ENCODE results near the gene CHCHD6.

Gene CHCHD6

DNA sequence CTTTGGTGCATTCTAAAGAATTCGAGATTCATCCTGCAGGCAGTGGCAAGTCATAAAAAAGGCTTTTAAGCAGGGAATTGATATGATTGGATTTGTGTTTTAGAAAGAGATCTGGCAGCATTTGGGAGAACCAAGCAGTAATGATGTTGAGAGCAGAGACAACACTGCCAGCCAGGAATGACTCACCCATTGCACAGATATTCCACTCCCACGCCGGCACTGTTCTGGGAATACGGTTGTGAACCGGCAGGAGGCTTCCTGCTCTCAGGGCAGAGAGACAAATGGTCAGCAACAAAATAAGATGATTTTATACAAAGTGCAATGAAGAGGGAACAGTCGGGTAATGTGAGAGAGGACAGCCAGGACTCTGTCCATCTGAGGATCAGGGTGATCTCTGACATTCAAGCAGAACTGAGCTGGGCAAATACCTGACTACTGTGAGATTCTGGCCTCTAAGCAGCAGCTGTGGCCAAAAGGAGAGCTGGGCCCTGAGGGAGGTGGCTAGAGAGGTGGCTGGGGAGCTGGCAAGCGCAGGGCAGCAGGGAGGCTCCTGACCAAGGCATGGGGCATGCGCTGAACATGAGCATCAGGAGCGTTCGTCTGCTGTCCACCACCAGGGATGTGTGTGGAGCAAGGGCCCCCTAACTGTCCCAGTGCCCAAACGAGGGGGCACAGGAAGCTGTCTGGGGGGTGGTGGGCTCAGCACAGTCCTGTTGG lies 222.8 kb downstream of the CHCHD6 start:
- peak; percentile 58 for DNase-seq

DNA sequence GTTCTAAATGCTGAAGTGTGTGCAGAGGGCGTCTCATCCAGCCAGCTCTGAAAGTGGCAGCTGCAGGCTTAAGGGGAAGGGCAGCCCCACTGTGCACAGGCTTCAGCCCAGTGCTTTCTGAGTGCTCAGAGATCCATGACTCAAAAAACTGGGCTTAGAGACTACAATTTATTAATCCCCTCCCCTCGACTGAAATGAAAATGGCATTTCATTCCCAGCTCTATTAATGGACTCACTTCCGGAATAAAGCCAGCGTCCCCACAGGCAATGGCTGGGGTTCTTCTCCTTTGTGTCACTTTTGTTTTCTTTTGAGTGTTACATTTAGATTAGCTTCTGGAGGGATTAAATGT lies 223.3 kb downstream of the CHCHD6 start:
- no peak for DNase-seq

DNA sequence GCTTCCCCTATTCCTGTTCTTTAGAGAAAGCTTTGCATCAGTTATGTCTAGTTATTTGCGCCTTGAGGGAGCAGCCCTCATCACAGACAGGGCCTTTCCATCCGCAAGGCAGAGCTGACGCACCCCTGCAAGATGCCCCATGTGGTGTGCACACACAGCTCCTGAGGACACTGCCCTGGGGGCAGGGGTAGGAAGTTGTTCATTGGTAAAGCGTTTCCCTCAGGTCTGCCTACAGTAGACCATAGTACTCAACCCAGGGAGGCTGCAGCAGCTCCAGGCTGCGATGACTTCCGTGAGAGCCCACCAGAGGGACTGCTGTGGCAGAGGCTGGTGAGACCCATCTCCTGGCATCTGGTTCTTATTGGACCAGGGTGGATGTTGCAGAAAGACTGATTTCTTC lies 223.8 kb downstream of the CHCHD6 start:
- DNase-seq = peak; percentile 60

DNA sequence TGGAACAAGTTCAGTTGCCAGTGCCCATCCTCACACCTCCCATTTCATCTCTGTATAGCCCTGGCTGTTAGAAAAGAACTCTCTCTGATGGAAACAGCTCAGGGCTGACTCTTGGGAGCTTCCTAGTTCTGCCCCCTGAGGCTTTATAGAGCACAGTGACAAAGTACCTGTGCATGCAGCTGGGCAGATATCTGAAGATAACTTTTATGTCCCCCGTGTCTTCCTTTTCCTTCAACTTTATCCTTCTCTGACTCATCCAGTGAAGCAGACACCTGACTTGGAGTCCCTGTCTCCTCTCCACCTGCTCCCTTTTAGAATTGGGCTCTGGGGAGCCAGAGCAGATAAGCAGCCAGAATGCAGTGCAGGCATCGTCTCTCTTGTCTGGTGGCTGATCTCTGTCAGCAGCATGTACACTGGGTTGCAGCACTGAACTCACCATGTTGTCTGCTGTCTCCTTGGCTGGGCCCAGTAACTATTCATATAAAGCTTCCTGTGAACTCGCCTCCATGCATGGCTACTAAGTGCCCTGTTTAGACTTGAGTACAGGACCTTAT lies 225.0 kb downstream of the CHCHD6 start:
- no peak for DNase-seq

DNA sequence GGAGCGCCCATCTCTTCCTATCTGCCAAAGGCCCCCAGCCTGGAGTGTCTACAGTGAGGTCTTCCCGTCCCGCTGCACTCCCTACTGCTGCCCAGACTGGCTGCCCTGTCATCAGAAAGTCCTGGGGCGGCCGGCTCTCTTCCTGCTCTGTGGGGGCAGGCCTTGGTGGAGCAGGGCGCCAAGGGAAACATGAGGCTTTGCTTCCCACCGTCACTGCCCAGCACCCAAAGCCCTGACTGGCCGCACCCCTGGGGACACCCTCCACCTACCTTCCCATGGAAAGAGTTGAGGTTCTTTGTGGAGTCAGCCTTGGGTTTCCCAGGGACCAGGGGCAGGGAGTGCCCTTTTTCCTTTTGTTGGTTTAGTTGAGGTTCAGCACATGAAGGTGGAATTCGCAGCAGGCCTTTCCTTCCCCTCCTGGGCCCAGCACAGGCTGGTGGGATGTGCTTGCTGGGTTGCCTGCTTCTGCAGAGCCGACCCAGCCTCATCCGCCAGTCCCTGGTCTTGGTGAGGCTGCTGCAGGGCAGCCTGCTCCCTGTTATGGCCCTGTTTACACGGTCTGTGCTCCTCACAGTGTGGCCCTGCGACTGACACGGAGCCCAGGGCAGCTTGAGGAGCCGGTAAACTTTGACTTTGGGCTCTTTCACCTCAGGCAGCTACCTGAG lies 227.0 kb downstream of the CHCHD6 start:
- DNase-seq = no peak

DNA sequence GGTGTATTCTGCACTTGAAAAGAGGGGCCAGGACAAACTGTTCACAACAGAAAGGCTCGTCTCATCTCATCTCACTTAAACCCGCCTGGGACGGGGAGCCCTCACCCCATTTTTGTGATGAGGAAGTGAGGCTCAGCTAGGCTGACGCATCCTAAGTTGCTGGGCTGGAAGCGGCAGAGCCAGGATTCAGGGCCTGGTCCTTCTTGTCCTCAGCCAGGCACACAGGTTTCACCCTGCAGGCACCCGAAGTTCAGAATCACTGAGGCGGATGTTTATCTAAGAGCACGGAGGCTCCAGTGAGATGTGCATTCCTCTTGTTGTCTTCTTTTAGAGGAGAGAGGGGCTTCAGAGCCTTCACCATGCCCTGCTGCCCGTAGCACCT lies 227.8 kb downstream of the CHCHD6 start:
- no peak for DNase-seq

DNA sequence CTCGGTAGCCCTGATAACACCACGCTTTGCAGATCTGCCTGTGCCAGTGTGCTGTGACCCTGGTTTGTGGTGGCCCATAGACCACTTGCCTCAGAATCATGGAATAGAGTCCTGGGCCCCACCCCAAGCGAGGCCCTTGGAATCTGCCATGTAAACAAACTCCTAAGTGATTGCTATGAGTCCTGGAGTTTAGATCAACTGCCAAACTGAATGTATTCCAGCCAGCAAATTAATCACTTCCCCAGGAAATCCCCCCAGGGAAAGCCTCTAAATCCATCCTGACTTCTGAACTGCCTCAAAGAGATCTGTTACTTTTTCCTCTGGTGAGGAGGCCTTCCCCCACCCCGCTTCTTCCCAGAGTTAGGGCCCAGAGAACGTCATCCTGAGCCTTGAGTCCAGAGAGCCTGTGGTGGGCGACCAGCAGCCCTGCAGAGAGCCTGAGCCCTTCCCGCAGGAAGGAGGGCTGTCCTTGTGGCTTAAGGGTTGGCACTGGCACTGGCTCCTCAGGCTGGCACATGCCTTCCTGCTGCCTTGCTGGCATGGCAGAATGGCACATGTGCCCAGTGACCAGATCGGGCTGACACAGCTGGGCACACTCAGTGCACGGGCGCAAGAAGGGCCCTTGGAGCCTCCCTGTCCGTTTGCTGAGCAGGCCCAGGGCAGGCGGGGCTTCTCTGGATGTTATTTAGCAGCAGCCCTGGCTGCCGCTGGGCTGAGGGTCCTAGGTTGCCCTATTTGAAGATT lies 228.3 kb downstream of the CHCHD6 start:
- DNase-seq = peak; percentile 45

DNA sequence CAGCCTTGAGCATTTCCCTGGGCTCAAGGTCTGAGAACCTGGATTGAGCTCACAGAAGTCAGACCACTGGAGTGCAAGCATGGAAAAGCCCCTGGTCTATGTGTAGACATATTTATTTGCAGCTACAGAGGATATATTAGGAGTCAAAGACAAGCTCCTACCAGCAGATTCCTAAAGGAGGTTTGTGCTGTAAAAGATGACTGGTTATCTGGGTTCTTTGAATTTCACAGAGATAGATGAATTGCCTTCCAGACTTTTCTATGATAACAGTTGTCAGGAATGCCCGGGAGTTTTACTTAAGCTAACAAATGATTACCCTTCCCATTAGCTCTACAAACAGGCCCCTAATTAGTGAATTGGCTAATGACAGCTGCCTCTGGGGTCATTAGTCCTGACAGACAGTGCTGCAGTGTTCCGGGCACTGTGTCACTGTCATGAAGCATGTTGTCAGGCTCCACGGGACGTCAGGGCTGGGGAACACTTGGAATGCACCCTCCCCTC lies 230.0 kb downstream of the CHCHD6 start:
- no peak for DNase-seq

DNA sequence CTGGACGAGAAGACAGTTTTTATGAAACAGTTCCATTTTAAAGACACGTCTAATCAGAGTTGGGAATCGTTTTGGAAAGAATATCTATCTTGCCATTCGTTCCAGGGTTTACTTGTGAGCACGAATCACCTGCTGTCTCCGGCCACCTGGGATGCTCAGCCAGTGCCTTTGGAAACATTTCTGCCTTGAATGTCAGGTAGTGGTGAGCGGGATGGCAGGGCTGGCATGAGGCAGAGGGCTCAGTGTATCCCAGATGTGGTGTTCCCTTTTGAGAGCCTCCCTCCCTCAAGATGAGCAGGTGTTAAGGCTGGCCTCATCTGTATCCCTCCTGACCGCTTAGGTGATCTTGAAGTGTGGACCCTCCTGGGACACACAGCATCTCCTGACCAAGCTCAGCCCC lies 231.0 kb downstream of the CHCHD6 start:
- no peak for DNase-seq

DNA sequence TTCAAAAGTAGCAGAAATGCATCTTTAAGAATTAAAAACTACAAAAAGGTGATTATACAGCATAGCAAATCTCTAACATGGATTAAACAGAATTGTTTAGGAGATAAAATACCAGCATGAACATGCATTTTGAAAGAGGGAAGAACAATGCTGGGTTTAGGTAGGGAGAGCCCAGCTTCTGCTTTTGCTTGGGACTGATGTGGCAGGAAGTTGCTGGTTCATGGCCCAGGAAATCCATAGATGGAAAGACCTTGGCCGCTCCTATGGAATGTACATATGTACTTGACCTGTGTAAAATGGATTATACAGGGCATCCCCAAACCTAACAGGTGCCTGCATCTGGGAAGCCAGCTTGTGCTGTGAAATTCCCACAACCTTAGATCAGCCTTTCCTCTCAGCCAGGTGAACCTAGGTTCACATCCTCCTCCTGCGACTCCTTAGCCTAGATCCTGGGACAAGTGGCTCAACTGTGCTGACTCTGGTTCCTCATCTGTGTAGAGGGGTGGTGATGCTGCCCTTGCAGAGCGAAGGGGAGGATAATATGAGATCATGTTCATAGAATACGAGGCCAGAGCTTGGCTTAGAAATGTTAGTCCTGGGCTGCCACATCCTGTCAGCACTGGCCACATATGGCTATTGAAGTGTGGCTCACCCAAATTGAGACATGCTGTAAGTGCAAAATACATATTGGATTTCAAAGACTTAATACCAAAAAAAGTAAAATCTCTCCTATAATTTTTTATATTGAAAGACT lies 231.9 kb downstream of the CHCHD6 start:
- DNase-seq = no peak

DNA sequence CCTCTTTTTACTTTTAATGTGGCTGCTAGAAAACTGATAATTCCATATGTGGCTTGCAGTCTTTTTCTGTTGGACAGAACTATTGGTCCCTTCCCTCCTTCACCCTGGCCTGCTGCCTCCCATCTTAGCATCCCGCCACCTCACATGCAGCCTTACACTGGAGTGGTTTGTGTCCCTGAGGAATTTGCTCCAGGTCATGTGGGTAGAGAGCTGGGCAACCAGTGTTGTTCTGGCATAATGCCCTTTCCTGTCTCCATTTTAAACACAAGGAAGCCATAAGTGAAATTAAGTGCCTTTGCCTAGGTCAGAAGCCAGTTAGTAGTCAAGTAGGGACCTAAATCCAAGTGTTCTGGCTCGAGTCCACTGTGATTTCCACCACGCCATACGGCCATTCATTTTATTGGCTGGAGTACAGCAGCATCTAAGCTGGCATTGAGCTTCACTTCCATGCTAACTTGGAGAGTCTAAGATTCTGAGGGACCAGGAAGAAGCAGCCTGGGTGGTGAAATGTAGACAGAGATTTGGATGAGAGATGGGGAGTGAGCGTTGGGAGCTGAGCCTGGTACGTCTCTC lies 232.9 kb downstream of the CHCHD6 start:
- no peak for DNase-seq

DNA sequence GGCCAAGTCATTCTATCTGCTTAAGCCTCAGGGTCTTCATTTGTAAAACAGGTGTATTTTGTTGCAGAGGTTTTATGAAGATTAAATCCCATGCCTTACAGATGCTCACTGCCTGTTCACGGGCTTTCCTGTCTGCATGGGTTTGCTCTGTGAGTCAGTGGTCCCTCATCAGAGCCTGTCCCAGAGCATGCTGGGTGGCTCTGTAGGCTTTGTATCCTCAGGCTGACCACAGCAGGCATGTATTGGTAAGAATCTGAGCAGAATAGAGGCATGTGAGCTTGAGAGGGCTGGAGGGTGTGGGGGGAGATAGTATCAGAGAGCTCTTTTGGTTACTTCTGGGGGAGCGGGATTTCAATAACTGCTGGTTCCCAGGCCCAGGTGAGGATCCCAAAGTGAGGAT lies 233.5 kb downstream of the CHCHD6 start:
- no peak for DNase-seq

DNA sequence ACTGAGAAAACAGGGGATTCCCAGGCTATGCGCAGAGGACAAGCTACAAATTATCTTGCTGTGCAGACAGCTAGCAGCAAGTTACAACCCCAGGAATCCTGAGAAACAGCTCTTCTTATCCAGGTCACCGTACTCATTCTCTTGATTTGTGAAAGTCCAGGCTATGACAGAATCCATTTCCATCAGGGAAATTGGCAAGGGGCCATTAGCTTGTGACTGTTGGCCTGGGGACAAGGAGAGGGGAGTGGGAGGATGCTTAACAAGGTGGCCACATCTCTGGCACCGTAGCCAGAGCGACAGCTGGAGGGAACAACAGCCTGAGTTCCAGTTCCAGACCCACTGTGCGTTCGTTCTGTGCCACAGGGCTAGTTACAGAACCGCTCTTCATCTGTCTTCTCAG lies 233.9 kb downstream of the CHCHD6 start:
- DNase-seq = no peak

DNA sequence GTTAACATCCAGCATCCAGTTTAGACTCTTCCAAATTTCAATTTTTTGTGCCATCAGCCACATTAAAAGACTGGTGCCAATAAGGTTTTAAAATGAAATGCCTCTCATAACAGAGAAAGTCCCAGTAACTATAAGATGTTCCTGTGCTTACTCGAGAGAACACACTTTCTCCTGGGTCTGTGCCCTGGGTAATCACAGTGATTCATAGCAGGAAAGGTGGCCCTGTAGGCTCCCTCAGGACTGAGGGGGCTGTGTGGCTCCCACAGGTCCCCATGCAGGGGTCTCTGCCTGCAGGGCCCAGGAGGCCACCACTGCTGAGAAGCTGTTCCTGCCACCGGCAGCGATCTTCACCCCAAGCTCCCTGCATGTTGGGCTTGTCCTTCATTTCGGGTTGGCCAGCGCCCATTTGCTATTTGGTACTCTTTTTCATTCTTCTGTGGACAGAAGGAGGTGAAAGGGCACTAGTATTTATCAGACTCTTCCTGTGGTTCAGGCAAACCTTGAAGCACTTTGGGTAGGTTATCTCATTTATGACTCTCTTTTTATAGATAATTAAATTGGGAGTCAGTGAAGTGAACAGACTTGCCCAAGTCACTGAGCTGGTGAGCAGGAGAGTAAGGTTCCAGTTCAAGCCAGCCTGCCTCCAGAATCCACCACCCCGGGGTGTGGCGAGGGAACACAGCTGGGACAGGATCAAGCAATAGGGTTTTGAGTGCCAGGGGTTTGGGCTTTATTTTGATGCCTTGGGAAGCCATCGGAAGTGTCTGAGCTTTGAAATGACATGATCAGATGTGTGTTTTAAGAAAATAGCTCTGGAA lies 234.7 kb downstream of the CHCHD6 start:
- DNase-seq = no peak

DNA sequence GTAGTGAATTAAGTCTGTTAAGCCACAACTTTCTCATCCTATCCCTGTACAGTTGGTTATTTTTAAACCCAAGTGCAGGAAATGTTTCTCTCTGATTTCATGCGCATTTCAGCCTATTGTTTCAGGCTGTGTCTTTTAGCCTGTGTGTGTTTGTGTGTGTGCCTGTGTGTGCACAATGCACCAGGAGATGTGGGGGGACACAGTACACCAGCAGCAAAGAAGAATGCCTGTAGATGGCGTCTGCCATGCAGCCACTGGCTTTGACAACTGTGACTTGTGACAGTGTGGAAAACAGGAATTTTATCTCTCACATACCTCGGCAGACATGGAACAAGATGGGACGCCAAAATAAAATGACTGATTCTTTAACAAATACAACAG lies 235.3 kb downstream of the CHCHD6 start:
- no peak for DNase-seq

DNA sequence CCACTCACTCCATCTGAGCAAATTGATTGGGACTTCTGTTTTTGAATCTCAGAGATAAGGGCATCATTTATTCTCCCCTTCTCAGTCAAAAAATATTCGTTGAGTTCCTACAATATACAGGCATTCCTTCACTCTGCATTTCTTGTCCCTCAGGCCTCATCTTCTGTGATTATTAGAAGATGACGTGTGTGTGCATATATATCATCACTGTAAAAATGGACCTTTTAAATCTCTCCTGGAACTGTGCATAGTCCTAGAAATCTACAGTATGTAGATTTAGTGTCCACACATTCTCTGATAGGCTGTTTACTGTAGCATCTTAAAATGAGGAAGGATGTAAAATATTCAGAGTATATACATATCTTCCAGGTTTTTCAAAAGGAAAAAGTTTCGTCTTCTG lies 235.7 kb downstream of the CHCHD6 start:
- DNase-seq = no peak

DNA sequence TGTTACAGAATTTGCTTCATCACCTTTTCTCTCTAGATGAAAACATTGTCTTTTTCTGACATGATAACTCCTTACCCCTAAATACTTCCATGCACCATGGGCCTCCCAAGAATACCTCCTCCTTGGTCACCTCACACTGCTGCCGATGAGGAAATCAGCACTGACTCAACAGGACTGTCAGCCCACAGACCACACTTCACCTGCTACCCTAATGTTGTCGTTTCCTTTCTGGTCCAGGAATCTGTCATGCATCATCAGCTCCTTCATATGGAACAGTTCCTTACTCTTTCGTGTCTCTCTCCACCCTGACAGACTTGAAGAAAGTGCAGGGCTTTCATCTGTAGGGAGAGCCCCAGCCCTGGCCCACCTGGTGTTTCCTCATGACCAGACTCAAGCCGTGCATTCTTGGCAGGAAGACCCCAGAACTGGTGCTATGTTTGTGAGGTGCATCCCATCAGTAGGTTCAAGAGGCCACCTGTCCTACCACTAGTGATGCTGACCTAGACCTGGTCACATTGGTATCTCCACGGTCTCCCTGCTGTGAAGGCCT lies 237.8 kb downstream of the CHCHD6 start:
- DNase-seq = no peak

DNA sequence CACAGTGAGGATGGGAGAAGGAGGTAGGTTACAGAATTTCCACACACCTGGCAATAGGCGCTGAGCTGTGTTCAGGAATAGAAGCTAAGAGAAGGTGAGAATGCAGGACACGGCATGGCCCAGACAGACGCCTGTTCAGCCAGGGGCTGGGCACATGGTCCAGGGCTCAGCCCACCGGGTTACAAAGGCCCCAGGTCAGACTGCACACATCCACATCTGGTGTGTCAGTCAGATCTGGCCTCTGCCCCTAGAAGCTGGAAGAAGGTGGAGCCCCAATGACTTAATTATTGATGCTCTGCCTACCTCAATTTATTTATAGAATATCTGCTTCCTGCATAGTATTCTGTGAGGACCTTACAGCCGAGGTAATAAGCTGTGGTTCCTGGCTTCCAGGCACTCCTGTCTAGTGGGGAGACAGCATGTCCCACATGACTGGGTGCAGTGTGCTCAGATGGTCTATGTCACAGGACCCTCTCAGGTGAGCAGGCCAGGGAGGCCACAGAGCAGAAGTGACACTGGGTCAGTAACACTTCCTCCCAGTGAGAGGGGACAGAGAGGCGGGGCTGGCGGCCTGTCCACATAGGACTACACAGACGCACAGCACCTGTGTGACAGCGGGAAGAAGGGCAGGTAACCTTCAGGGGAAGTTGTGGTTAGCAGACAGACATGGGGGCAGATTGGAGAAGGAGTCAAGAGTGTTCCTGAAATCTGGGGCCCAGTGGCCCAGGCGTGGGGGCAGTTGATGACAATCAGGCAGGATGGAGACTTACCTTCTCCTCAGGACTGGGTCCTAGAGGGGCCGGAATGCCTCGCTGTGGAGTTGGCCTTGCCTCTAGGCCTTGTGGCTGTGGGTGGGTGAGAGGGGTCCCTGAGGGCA lies 240.3 kb downstream of the CHCHD6 start:
- DNase-seq = no peak

DNA sequence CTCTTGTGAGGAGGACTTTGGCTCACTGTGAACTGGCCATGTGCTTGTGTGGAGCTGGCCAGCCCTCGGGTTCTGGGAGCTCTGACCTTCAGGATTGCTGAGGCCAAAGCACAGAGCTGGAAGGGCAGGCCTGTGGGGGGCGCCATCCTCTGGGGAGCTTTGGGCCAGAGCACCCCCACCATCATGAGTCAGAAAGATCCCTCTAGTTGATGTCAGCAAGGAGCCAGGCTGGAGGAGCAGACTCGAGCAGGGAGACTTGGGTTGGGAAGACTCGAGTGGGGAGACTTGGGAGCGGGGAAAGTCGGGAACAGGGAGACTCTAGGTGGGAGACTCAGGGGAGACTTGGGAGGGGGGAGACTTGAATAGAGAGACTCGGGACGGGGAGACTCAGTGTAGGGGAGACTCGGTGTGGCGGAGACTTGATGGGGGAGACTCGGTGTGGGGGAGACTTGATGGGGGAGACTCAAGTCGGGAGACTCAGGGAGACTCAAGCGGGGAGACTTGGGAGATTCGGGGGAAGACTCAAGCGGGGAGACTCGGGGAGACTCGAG lies 241.2 kb downstream of the CHCHD6 start:
- DNase-seq = no peak

DNA sequence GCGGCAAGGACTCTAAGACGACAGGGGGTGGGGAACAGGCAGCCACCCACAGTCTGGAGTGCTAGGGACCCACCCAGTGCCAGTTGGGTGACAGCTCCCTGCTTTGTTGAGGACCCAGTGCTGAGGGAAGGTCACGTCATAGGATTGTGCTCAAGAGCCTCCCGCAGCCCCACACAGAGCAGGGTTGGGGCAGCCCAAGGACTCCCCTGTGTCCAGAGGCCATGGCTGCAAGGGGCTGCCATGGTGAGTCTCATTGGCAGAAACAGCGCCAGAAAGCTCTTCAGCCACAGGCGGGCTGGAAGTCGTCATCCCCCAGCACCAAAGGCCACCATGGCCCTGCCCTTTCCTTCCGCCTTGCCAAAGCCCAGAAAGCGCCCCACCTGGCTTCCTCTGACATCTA lies 241.9 kb downstream of the CHCHD6 start:
- DNase-seq = no peak

All from T1000 (cell line).